BJ (cell line): ENCODE data around the gene SPTLC3. TPM values are rescaled to one million over a fixed set of nuclear protein-coding genes. Genes with fewer than 3 reads are reported as not detected.

Experiments used
- CTCF ChIA-PET: fragments of 350-600 bp; formaldehyde crosslinking; extraction: SDS; loops from one replicate; lab custom pipeline; 2021; ENCODE audit warnings: antibody characterized with exemption, inconsistent platforms; lab: Yijun Ruan, JAX
- POLR2A ChIA-PET: fragments of 300-600 bp; sonication (Branson Sonifier 250); formaldehyde crosslinking; extraction: SDS; loops from one replicate; lab custom pipeline; 2021; ENCODE audit warnings: antibody characterized with exemption; lab: Charles Lee
- DNase-seq: peaks from one replicate; pipeline ENCODE4 v3.0.0-alpha.2; 2011; ENCODE audit warnings: low read depth
- H3K27me3 ChIP-seq: 2 replicates; pipeline ENCODE4 v1.6.0; 2011; ENCODE audit warnings: low read length; ENCODE audit not compliant: control insufficient read depth, insufficient read depth
- H3K36me3 ChIP-seq: 2 replicates; pipeline ENCODE4 v1.5.1; 2011; ENCODE audit warnings: low read length; ENCODE audit not compliant: control insufficient read depth, insufficient read depth
- H3K4me3 ChIP-seq: 2 replicates; pipeline ENCODE4 v1.5.1; 2011; ENCODE audit warnings: low read depth, mild to moderate bottlenecking, control low read depth, low read length
- polyA plus RNA-seq: library from polyadenylated mRNA; depleted of rRNA; stranded (reverse); fragments of >200 nt; gene quantifications from 2 replicates; pipeline ENCODE4 v1.2.3, GENCODE V29; 2011
- TF ChIP-seq, protein P1 (sequence below): IDR thresholded peaks from 2 replicates; pipeline ENCODE4 v1.5.1; 2011; ENCODE audit warnings: low read depth, mild to moderate bottlenecking, control low read depth, inconsistent platforms, low read length, moderate library complexity; ENCODE audit not compliant: insufficient read depth

The SPTLC3 gene
- polyA plus RNA-seq, 1 experiment = 0.27 TPM

DNA sequence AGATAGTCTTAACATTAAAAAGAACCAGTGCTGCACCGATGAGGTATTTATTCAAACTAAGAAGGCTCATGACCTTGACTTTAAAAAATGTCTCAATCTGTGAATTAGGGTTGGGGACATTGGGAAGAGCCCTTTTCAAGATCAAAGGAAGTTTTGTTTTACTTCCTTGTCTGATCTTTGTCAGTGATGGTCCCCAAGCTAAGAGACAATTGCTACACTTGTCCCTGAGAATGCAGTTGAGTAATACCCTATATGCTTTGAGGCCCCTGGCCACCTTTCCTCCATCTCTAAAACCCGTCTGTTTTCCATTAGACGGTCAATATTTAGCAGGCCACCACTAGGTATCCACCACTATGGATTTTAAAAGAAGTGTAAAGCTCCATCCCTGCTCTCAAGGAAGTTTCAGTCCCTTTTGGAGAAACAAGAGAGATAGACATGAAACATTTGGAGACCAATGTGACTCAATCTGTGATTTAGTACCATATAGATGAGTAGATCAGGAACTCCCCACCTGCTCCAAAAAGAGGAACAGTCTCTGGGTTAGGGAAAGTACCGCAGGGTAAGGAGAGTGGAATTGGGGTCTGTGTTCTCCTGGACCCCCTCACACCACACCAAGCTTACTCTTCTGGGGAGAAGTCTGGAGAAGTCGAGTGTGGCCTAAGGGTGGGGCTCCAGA, 113.2 kb downstream of the SPTLC3 start:
- no peak for DNase-seq
- Histone ChIP-seq H3K4me3 (no peak overlapping the region), H3K27me3 (peaks cover 3% of the 10 kb centered on the region), H3K36me3 (no peaks in the 10 kb centered on the region)
- ChIA-PET CTCF (interaction anchor here (1.1 to 2.4 kb wide), 2 partner anchors 18 to 425 kb away, joined by 3 to 9 read pairs; no protein-coding TSS in a partner anchor), POLR2A (no interaction called here)
- TF ChIP-seq, protein P1, sequence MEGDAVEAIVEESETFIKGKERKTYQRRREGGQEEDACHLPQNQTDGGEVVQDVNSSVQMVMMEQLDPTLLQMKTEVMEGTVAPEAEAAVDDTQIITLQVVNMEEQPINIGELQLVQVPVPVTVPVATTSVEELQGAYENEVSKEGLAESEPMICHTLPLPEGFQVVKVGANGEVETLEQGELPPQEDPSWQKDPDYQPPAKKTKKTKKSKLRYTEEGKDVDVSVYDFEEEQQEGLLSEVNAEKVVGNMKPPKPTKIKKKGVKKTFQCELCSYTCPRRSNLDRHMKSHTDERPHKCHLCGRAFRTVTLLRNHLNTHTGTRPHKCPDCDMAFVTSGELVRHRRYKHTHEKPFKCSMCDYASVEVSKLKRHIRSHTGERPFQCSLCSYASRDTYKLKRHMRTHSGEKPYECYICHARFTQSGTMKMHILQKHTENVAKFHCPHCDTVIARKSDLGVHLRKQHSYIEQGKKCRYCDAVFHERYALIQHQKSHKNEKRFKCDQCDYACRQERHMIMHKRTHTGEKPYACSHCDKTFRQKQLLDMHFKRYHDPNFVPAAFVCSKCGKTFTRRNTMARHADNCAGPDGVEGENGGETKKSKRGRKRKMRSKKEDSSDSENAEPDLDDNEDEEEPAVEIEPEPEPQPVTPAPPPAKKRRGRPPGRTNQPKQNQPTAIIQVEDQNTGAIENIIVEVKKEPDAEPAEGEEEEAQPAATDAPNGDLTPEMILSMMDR = no peak

DNA sequence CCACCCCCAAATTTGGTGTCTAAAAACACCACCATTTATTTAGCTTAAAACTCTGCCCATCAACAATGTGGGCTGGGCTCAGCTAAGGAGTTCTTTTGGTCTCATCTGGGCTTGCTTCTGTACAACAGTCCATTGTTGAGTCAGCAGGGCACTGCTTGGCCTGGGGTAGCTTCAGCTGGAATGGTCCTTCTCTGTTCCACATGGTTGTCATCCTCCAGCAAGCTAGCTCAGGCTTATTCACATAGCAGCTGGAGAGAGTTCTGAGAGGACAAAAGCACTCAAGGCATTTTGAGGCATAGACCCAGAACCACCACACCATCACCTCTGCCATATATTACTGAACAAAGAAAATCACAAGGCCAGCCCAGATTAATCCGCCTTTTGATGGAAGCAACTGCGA, 116.7 kb downstream of the SPTLC3 start:
- POLR2A ChIA-PET = no interaction called here
- no peak for DNase-seq

DNA sequence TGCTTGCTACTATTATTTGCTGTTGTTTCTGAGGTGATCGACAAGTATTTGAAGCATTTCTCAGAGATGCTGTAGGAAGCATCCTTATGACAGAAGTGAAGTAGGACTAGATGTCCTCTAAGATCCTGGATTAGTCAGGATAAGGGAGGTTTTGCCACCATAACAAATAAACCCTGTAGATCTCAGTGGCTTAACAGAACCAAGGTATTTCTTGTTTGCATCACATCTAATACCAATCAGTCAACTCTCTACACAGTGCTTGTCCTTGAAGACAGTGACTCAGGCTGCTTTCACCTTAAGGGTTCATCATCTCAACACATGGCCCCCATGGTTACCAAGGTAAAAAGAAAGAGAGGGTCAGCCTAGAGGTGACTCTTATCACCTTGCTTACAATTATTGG, 119.4 kb downstream of the SPTLC3 start:
- Histone ChIP-seq H3K4me3 (no peak overlapping the region), H3K27me3 (no peaks in the 10 kb centered on the region), H3K36me3 (no peaks in the 10 kb centered on the region)
- DNase-seq = no peak
- ChIA-PET CTCF (no interaction called here), POLR2A (no interaction called here)
- TF ChIP-seq, protein P1 = no peak

More for the DNA sequence above, 116.7 kb downstream of the SPTLC3 start:
- H3K4me3 ChIP-seq = no peak overlapping the region
- peaks cover 3% of the 10 kb centered on the region for H3K27me3 ChIP-seq
- CTCF ChIA-PET = interaction anchor here (1.5 kb wide), 1 partner anchor 11 kb away, joined by 3 read pairs; no protein-coding TSS in a partner anchor
- no peaks in the 10 kb centered on the region for H3K36me3 ChIP-seq
- TF ChIP-seq, protein P1 = no peak

DNA sequence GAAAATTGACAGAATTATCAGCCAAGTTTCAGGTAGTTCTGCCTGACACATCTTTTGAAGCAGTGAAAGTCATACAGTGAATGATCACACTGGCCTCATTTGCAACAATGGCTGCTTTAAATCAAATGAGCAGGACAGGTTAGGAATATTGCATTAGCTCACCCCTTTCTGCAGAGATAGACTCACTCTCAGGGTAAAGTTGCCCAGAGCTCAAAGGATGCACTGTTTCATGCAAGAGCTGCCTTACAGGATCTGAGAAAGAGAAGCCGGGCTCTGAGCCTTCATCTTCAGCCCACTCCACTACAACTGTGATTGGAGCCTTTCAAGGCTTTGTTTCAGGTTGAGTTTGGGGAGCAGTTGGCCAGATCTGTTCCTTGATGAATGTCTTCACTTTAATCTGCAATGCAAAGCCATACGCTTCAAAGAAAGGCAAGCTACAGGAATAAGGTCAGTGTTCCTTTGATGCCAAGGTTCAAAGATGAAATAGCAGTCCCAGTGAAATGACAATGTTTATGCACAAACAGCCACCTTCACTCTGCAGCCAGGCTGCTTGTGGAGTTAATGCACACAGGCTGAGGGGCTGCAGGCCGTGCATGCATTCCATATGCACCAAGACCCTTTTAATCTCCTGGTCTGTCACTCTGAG, 121.4 kb downstream of the SPTLC3 start:
- POLR2A ChIA-PET = no interaction called here

DNA sequence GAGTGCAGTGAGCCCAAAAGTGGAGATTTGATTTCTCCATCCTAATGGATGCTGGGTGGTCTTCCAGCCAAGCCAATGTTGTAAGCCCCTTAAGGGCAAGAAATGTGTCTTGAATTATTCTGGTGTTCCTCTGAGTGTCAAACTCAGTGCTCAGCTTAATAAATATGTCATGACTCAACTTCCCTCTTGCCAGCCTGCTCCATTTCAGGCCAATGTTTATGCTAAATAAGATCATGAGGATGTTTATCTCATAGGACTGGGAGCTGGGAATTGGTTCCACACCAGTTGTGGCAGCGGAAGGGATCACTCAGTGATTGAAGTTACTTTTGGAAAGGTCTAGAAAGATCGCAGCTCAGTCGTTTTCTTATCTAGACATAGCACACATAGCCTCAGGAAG, 121.9 kb downstream of the SPTLC3 start:
- no peaks in the 10 kb centered on the region for H3K36me3 ChIP-seq
- CTCF ChIA-PET = interaction anchor here (1.0 to 1.5 kb wide), 2 partner anchors 10 to 21 kb away, joined by 3 to 5 read pairs; no protein-coding TSS in a partner anchor
- TF ChIP-seq, protein P1 = no peak
- H3K27me3 ChIP-seq = no peaks in the 10 kb centered on the region
- POLR2A ChIA-PET = no interaction called here
- no peak for DNase-seq
- H3K4me3 ChIP-seq = no peak overlapping the region

More for the DNA sequence above, 121.4 kb downstream of the SPTLC3 start:
- CTCF ChIA-PET = interaction anchor here (1.2 to 1.5 kb wide), 2 partner anchors 10 to 11 kb away, joined by 4 to 5 read pairs; no protein-coding TSS in a partner anchor
- TF ChIP-seq, protein P1 = no peak
- Histone ChIP-seq H3K36me3 (no peaks in the 10 kb centered on the region), H3K27me3 (no peaks in the 10 kb centered on the region), H3K4me3 (no peak overlapping the region)
- no peak for DNase-seq
